H1 (cell line): Measurements from ENCODE around the gene FRK. TPM values are rescaled to one million over a fixed set of nuclear protein-coding genes. Genes with fewer than 3 reads are reported as not detected.

Experiments used
- CTCF ChIA-PET: fragments of 300-600 bp; sonication (Branson Sonifier 250); formaldehyde crosslinking; loops from one replicate; lab custom pipeline; 2021; ENCODE audit not compliant: partially characterized antibody; lab: Charles Lee
- POLR2A ChIA-PET: fragments of 300-600 bp; sonication (Branson Sonifier 250); formaldehyde crosslinking; loops from one replicate; lab custom pipeline; 2021; ENCODE audit warnings: inconsistent platforms; ENCODE audit not compliant: partially characterized antibody; lab: Charles Lee
- DNase-seq, 2 experiments: peaks; one replicate each; pipeline versions ENCODE4 v3.0.0 to v3.0.0-alpha.2; 2010 to 2022; ENCODE audit warnings: low spot score in 2 of 2, low read depth in 1 of 2, mixed read lengths in 1 of 2
- FAIRE-seq: peaks from 2 replicates; lab custom pipeline; 2011; peaks lifted over from hg19 to GRCh38; lab: Jason Lieb, UNC
- H2AFZ ChIP-seq: 2 replicates; pipeline ENCODE4 v1.8.1; 2012; ENCODE audit warnings: low read length, inconsistent platforms
- H2AK5ac ChIP-seq: 2 replicates; pipeline ENCODE4 v1.6.1; 2013; ENCODE audit warnings: low read depth, low read length
- H2BK120ac ChIP-seq: replicated peaks from 2 replicates; pipeline ENCODE3; 2013; ENCODE audit warnings: low read depth, low read length, inconsistent platforms
- H2BK12ac ChIP-seq: 2 replicates; pipeline ENCODE4 v1.6.1; 2013; ENCODE audit warnings: low read depth, low read length
- H2BK15ac ChIP-seq: 2 replicates; pipeline ENCODE4 v1.6.1; 2013; ENCODE audit warnings: low read length
- H2BK20ac ChIP-seq: 2 replicates; pipeline ENCODE4 v1.6.1; 2013; ENCODE audit warnings: low read length
- H2BK5ac ChIP-seq: 2 replicates; pipeline ENCODE4 v1.6.1; 2013; ENCODE audit warnings: low read depth, low read length
- H3K14ac ChIP-seq: 2 replicates; pipeline ENCODE4 v1.6.1; 2013; ENCODE audit warnings: inconsistent platforms; ENCODE audit not compliant: insufficient read length
- H3K18ac ChIP-seq: 2 replicates; pipeline ENCODE4 v1.6.1; 2013; ENCODE audit warnings: low read length; ENCODE audit errors: extremely low read depth
- H3K23ac ChIP-seq: 2 replicates; pipeline ENCODE4 v1.6.1; 2013; ENCODE audit warnings: inconsistent platforms; ENCODE audit not compliant: insufficient read length
- H3K23me2 ChIP-seq: 2 replicates; pipeline ENCODE4 v1.6.1; 2013; ENCODE audit warnings: low read depth, low read length
- H3K27ac ChIP-seq: 2 replicates; pipeline ENCODE4 v1.6.1; 2011; ENCODE audit warnings: low read depth, low read length, inconsistent platforms
- H3K27me3 ChIP-seq, 4 experiments: replicated peaks in 1 of 4; 1 replicate in 1 of 4; 2 replicates in 3 of 4; pipeline versions ENCODE4 v1.6.1 to v1.8.1; 2011 to 2013; ENCODE audit warnings: low read length in 3 of 4, mild to moderate bottlenecking in 3 of 4, inconsistent platforms in 2 of 4, mixed read lengths in 2 of 4, moderate library complexity in 1 of 4; ENCODE audit not compliant: control insufficient read depth in 3 of 4, insufficient read depth in 3 of 4; ENCODE audit errors: extremely low read depth in 1 of 4
- H3K36me3 ChIP-seq, 4 experiments: 2 replicates each; pipeline versions ENCODE4 v1.6.1 to v1.8.1; 2011 to 2013; ENCODE audit warnings: mild to moderate bottlenecking in 4 of 4, low read length in 3 of 4, moderate library complexity in 2 of 4, control low read depth in 1 of 4, inconsistent platforms in 1 of 4; ENCODE audit not compliant: insufficient read depth in 4 of 4, control insufficient read depth in 2 of 4
- H3K4ac ChIP-seq: replicated peaks from 2 replicates; pipeline ENCODE3; 2013; ENCODE audit warnings: low read length, low read depth, mixed read lengths, inconsistent platforms; ENCODE audit not compliant: insufficient read length
- H3K4me1 ChIP-seq, 4 experiments: replicated peaks in 1 of 4; 1 replicate in 1 of 4; 2 replicates in 3 of 4; pipeline versions ENCODE4 v1.6.1 to v1.8.1; 2011 to 2013; ENCODE audit warnings: low read length in 3 of 4, inconsistent platforms in 2 of 4, mixed read lengths in 1 of 4; ENCODE audit not compliant: insufficient read depth in 4 of 4, control insufficient read depth in 3 of 4
- H3K4me2 ChIP-seq, 2 experiments: 2 replicates each; pipeline versions ENCODE4 v1.6.1 to v1.8.1; 2011 to 2013; ENCODE audit warnings: low read depth in 2 of 2, low read length in 2 of 2, control low read depth in 1 of 2, inconsistent platforms in 1 of 2, mild to moderate bottlenecking in 1 of 2; ENCODE audit not compliant: insufficient read depth in 1 of 2
- H3K4me3 ChIP-seq, 4 experiments: fragments of 200-600, 300-600 bp in 1 of 4; sonication (generic), shearing (Covaris generic), sonication (Bioruptor Twin) in 1 of 4; 2 replicates each; pipeline versions ENCODE4 v1.5.1 to v1.8.1; 2011 to 2016; ENCODE audit warnings: low read length in 4 of 4, low read depth in 3 of 4, control low read depth in 2 of 4, inconsistent platforms in 2 of 4, mild to moderate bottlenecking in 2 of 4, mixed read lengths in 1 of 4, moderate library complexity in 1 of 4; ENCODE audit not compliant: insufficient read depth in 2 of 4; ENCODE audit errors: extremely low read depth in 1 of 4
- H3K56ac ChIP-seq: replicated peaks from 2 replicates; pipeline ENCODE3; 2013; ENCODE audit warnings: low read depth, mild to moderate bottlenecking, mixed read lengths, low read length, inconsistent platforms; ENCODE audit not compliant: insufficient read length
- H3K79me1 ChIP-seq: 2 replicates; pipeline ENCODE4 v1.6.1; 2013; ENCODE audit warnings: low read depth, low read length, control low read depth
- H3K79me2 ChIP-seq, 2 experiments: 2 replicates each; pipeline versions ENCODE4 v1.6.1 to v1.8.1; 2012 to 2013; ENCODE audit warnings: low read length in 2 of 2, mild to moderate bottlenecking in 2 of 2, inconsistent platforms in 1 of 2; ENCODE audit not compliant: insufficient read depth in 2 of 2, control insufficient read depth in 1 of 2
- H3K9ac ChIP-seq, 4 experiments: replicated peaks in 1 of 4; 1 replicate in 1 of 4; 2 replicates in 3 of 4; pipeline versions ENCODE4 v1.6.1 to v1.8.1; 2011 to 2013; ENCODE audit warnings: low read depth in 3 of 4, low read length in 3 of 4, control low read depth in 2 of 4, mild to moderate bottlenecking in 2 of 4, moderate library complexity in 2 of 4, inconsistent platforms in 1 of 4; ENCODE audit errors: extremely low read depth in 1 of 4
- H3K9me3 ChIP-seq, 2 experiments: 2 replicates each; pipeline versions ENCODE4 v1.6.1 to v1.8.1; 2012 to 2013; ENCODE audit warnings: mild to moderate bottlenecking in 2 of 2, moderate library complexity in 2 of 2, control low read depth in 1 of 2, inconsistent platforms in 1 of 2, low read depth in 1 of 2, low read length in 1 of 2, mixed read lengths in 1 of 2; ENCODE audit not compliant: insufficient read depth in 2 of 2
- H4K20me1 ChIP-seq, 2 experiments: replicated peaks in 1 of 2; 2 replicates each; pipeline versions ENCODE3 to v1.8.1; 2011 to 2013; ENCODE audit warnings: inconsistent platforms in 2 of 2, low read length in 2 of 2, mild to moderate bottlenecking in 1 of 2; ENCODE audit not compliant: insufficient read depth in 2 of 2, control insufficient read depth in 1 of 2
- H4K5ac ChIP-seq: 2 replicates; pipeline ENCODE4 v1.6.1; 2013; ENCODE audit warnings: low read length, low read depth, mixed read lengths, inconsistent platforms; ENCODE audit not compliant: insufficient read length
- H4K8ac ChIP-seq: 2 replicates; pipeline ENCODE4 v1.8.0; 2013; ENCODE audit warnings: mild to moderate bottlenecking, moderate library complexity, low read length, inconsistent platforms; ENCODE audit not compliant: insufficient read depth; ENCODE audit errors: extremely low read depth
- H4K91ac ChIP-seq: replicated peaks from 2 replicates; pipeline ENCODE3; 2013; ENCODE audit warnings: low read length, mixed read lengths, inconsistent platforms; ENCODE audit not compliant: insufficient read length
- ATF2 ChIP-seq: IDR thresholded peaks from 2 replicates; pipeline ENCODE4 v1.6.1; 2012; ENCODE audit warnings: low read length, inconsistent platforms
- ATF3 ChIP-seq: IDR thresholded peaks from 2 replicates; pipeline ENCODE4 v1.6.1; 2011; ENCODE audit warnings: low read depth, mild to moderate bottlenecking, low read length; ENCODE audit not compliant: insufficient read depth
- CHD2 ChIP-seq: IDR thresholded peaks from 2 replicates; pipeline ENCODE4 v1.6.1; 2012; ENCODE audit warnings: low read length, improper control_type of control experiment
- CTBP2 ChIP-seq: IDR thresholded peaks from 2 replicates; pipeline ENCODE4 v1.7.0; 2011; ENCODE audit warnings: borderline replicate concordance, mild to moderate bottlenecking, moderate library complexity, mixed read lengths, low read length; ENCODE audit not compliant: insufficient read depth, insufficient read length
- EGR1 ChIP-seq: IDR thresholded peaks from 2 replicates; pipeline ENCODE4 v1.6.1; 2011; ENCODE audit warnings: low read depth, low read length, borderline replicate concordance
- KDM4A ChIP-seq: IDR thresholded peaks from one replicate; pipeline ENCODE4 v1.7.1; 2012; ENCODE audit warnings: low read depth, mild to moderate bottlenecking, moderate library complexity, low read length, inconsistent platforms; ENCODE audit not compliant: severe bottlenecking
- MAFK ChIP-seq: IDR thresholded peaks from 2 replicates; pipeline ENCODE4 v1.6.1; 2012; ENCODE audit warnings: low read depth, mild to moderate bottlenecking, improper control_type of control experiment, low read length
- SP1 ChIP-seq: IDR thresholded peaks from 2 replicates; pipeline ENCODE4 v1.6.1; 2011; ENCODE audit warnings: low read depth, low read length
- WGBS, 2 experiments: shearing (Covaris generic) in 1 of 2; methylation state at CpG; one replicate each; pipeline versions ENCODE4 v1.1.6 to v1.1.7; 2013 to 2015; ENCODE audit warnings: low lambda C conversion rate in 2 of 2, mixed read lengths in 2 of 2, inconsistent platforms in 1 of 2, low coverage in 1 of 2, missing lambda C conversion rate in 1 of 2; ENCODE audit not compliant: insufficient replicate concordance in 2 of 2, insufficient coverage in 1 of 2, insufficient read length in 1 of 2; ENCODE audit errors: extremely low coverage in 1 of 2, missing lambda C conversion rate in 1 of 2; 5-methylcytosine and 5-hydroxymethylcytosine counted together
- polyA plus RNA-seq, 7 experiments: library from polyadenylated mRNA; depleted of rRNA in 3 of 7; stranded (reverse) in 5 of 7; unstranded in 2 of 7; fragments of >200 nt in 5 of 7; fragments of 200-250 nt in 2 of 7; gene quantifications; 1 replicate in 5 of 7; 2 replicates in 1 of 7; 4 replicates in 1 of 7; pipeline versions ENCODE4 v1.2.1 to v1.2.3, GENCODE V29; 2011 to 2013; ENCODE audit warnings: missing spikeins in 2 of 7, mixed read lengths in 2 of 7
- total RNA-seq: library from RNA; stranded (reverse); fragmentation: NEBNext Ultra II Directional; extraction: Animal tissue kit (Norgen Biotek cat#: 25700); gene quantifications from 2 replicates; pipeline ENCODE4 v1.2.1, GENCODE V29; 2021

FRK gene
- total and polyA plus RNA-seq, 2 of the 8 experiments (the other 6 are each of a cell fraction or from before 2014, with no cell fraction given): 0.11 to 0.24 TPM

- H3K4me2 ChIP-seq: no peak overlapping the region
- DNase-seq (no peak), FAIRE-seq (no peak)
- ChIA-PET CTCF (interaction anchor here (0.7 kb wide), 2 partner anchors 1041 to 1880 kb away, joined by 3 read pairs; no protein-coding TSS in a partner anchor), POLR2A (no interaction called here)
- no peak overlapping the region for H3K9ac ChIP-seq
- H3K4me1 ChIP-seq: peaks cover 0 to 2% (median 0%) of the 10 kb centered on the region in 4 experiments; a peak in 1 of 7 replicates
- no peak overlapping the region for H2BK120ac ChIP-seq
- H4K91ac ChIP-seq: no peak overlapping the region
- peak overlapping the region; percentile 35; the same call in 1 of the 2 replicates for H4K8ac ChIP-seq
- H3K18ac ChIP-seq: no peak overlapping the region
- no peak overlapping the region for H3K4ac ChIP-seq
- H3K14ac ChIP-seq: no peak overlapping the region
- H3K23me2 ChIP-seq: no peaks in the 10 kb centered on the region
- H3K36me3 ChIP-seq: no peaks in the 10 kb centered on the region
- 80% methylated on average over 3 of the region's 5 CpGs; no CpG with 5 or more reads in 1 of the 2 experiments for WGBS, 2 experiments
- no peak overlapping the region for H4K5ac ChIP-seq
- H3K79me1 ChIP-seq: no peaks in the 10 kb centered on the region
- H3K56ac ChIP-seq: no peak overlapping the region
- no peaks in the 10 kb centered on the region for H4K20me1 ChIP-seq
- H2BK15ac ChIP-seq: no peak overlapping the region
- no peak overlapping the region for H2AK5ac ChIP-seq
- H3K79me2 ChIP-seq: no peaks in the 10 kb centered on the region
- no peak overlapping the region for H2BK20ac ChIP-seq
- no peak overlapping the region for H3K4me3 ChIP-seq
- no peak overlapping the region for H3K27ac ChIP-seq
- H2BK5ac ChIP-seq: no peak overlapping the region
- peak overlapping the region; percentile 64 for H2AFZ ChIP-seq
- H3K27me3 ChIP-seq: no peaks in the 10 kb centered on the region
- no peak overlapping the region for H2BK12ac ChIP-seq
- no peaks in the 10 kb centered on the region for H3K9me3 ChIP-seq
- TF ChIP-seq ATF3 (no peak), CHD2 (no peak), SP1 (no peak), EGR1 (no peak), ATF2 (no peak), CTBP2 (no peak), MAFK (no peak), KDM4A (no peak)
- no peak overlapping the region for H3K23ac ChIP-seq
Observed at GRCh38 chr6:115882174-115882573, 178.5 kb downstream of the FRK start.
